ENCODE results near the gene PRSS35.

GRCh38 chr6:83476971-83477370 is 35.4 kb upstream of the PRSS35 start:
- TF ChIP-seq CTCF (IDR thresholded peaks at IDR 0.05) = no peak
- no peak for TF ChIP-seq REST (IDR thresholded peaks at IDR 0.05; ENCODE audit: insufficient read depth in 1 of 2, low read depth in 2 of 2, low read length in 1 of 2)
- no peak for TF ChIP-seq POLR2AphosphoS5 (IDR thresholded peaks at IDR 0.05; ENCODE audit: low read depth, low read length)
- no peak for TF ChIP-seq TCF7L2 (IDR thresholded peaks at IDR 0.05; ENCODE audit: low read depth, low read length)
- TF ChIP-seq SIN3A (IDR thresholded peaks at IDR 0.05; ENCODE audit: borderline replicate concordance, insufficient read depth, low read depth, low read length) = no peak
